GM12878 (cell line): ENCODE results near the gene ADAM10. TPM values are rescaled to one million over a fixed set of nuclear protein-coding genes. Genes with fewer than 3 reads are reported as not detected.

ENCODE experiments used
- ATAC-seq: fragments of 200-7000 bp; cut with Tn5 transposase; 3 replicates; pipeline ENCODE4 v1.9.1; 2020; ENCODE audit warnings: mild to moderate bottlenecking, moderate library complexity
- BruUV-seq: library from RNA; stranded (reverse); fragments of 400-500 nt; replicated peaks from 2 replicates; lab custom pipeline; 2021; lab: Mats Ljungman, UMichigan
- CTCF ChIA-PET: fragments of 300-600 bp; sonication (Branson Sonifier 250); formaldehyde crosslinking; extraction: SDS; loops from one replicate; lab custom pipeline; 2021; ENCODE audit warnings: inconsistent platforms; lab: Yijun Ruan, JAX
- POLR2A ChIA-PET: fragments of 350-600 bp; formaldehyde crosslinking; extraction: SDS; loops from one replicate; lab custom pipeline; 2021; ENCODE audit warnings: inconsistent platforms; lab: Charles Lee
- RAD21 ChIA-PET: fragments of 300-600 bp; sonication (Branson Sonifier 250); formaldehyde crosslinking; loops from one replicate; lab custom pipeline; 2023; ENCODE audit warnings: antibody characterized with exemption; ENCODE audit not compliant: unreplicated experiment; lab: Charles Lee
- SMC1A ChIA-PET: fragments of 300-600 bp; sonication (Branson Sonifier 250); formaldehyde crosslinking; loops from one replicate; lab custom pipeline; 2023; ENCODE audit not compliant: unreplicated experiment, uncharacterized antibody; lab: Charles Lee
- DNase-seq: peaks from one replicate; pipeline ENCODE4 v3.0.0-alpha.2; 2011; ENCODE audit warnings: low read depth, low spot score
- FAIRE-seq: peaks from 3 replicates; lab custom pipeline; 2011; peaks lifted over from hg19 to GRCh38; lab: Jason Lieb, UNC
- H2AFZ ChIP-seq: 2 replicates; pipeline ENCODE4 v1.6.0; 2011; ENCODE audit warnings: low read depth, low read length, control low read depth; ENCODE audit not compliant: control insufficient read depth
- H3K27ac ChIP-seq: 2 replicates; pipeline ENCODE4 v1.5.1; 2011; ENCODE audit warnings: control low read depth; ENCODE audit not compliant: control insufficient read depth, insufficient read depth
- H3K27me3 ChIP-seq, 2 experiments: replicated peaks in 1 of 2; 2 replicates each; pipeline versions ENCODE4 v1.6.0 to v1.6.1; 2011; ENCODE audit warnings: low read length in 1 of 2; ENCODE audit not compliant: control insufficient read depth in 2 of 2, insufficient read depth in 2 of 2
- H3K36me3 ChIP-seq, 2 experiments: 2 replicates each; pipeline ENCODE4 v1.5.1; 2011; ENCODE audit warnings: low read length in 1 of 2; ENCODE audit not compliant: control insufficient read depth in 2 of 2, insufficient read depth in 2 of 2
- H3K4me1 ChIP-seq: 2 replicates; pipeline ENCODE4 v1.6.1; 2011; ENCODE audit warnings: mild to moderate bottlenecking, low read length, moderate library complexity, mixed read lengths; ENCODE audit not compliant: control insufficient read depth, insufficient read depth
- H3K4me2 ChIP-seq: 2 replicates; pipeline ENCODE4 v1.6.0; 2011; ENCODE audit warnings: control low read depth; ENCODE audit not compliant: control insufficient read depth, insufficient read depth
- H3K4me3 ChIP-seq: fragments of 200-600 bp; sonication (generic); 2 replicates; pipeline ENCODE4 v1.5.1; 2016
- H3K79me2 ChIP-seq: 2 replicates; pipeline ENCODE4 v1.6.0; 2011; ENCODE audit warnings: low read length; ENCODE audit not compliant: control insufficient read depth, insufficient read depth
- H3K9ac ChIP-seq: 2 replicates; pipeline ENCODE4 v1.8.0; 2011; ENCODE audit warnings: low read length, control low read depth, mixed read lengths; ENCODE audit not compliant: control insufficient read depth, insufficient read depth
- H3K9me3 ChIP-seq: replicated peaks from 3 replicates; pipeline ENCODE4 v1.5.1; 2011; ENCODE audit warnings: mild to moderate bottlenecking, low read length; ENCODE audit not compliant: control insufficient read depth, insufficient read depth
- H4K20me1 ChIP-seq: 2 replicates; pipeline ENCODE4 v1.6.0; 2011; ENCODE audit not compliant: control insufficient read depth, insufficient read depth
- ATF7 ChIP-seq: fragments of 450-650 bp; IDR thresholded peaks from 2 replicates; pipeline ENCODE4 v1.6.1; 2016; ENCODE audit warnings: low read depth, mild to moderate bottlenecking
- HDGF ChIP-seq: fragments of 450-650 bp; IDR thresholded peaks from 2 replicates; pipeline ENCODE4 v1.6.1; 2016; ENCODE audit warnings: antibody characterized with exemption
- WGBS: methylation state at CpG from one replicate; pipeline ENCODE4 v1.1.6; 2016; ENCODE audit warnings: low lambda C conversion rate; ENCODE audit not compliant: insufficient replicate concordance, insufficient coverage; ENCODE audit errors: missing lambda C conversion rate; 5-methylcytosine and 5-hydroxymethylcytosine counted together
- in situ Hi-C: fragments of 300-500 bp; cut with MboI; formaldehyde crosslinking; loops from 9 replicates; pipeline ENCODE4 v1.14.3; 2018; ENCODE audit warnings: mixed read lengths
- intact Hi-C: fragments of 100-400 bp; cut with micrococcal nuclease; formaldehyde crosslinking; loops from one replicate; pipeline ENCODE4 v1.14.2; 2022; ENCODE audit not compliant: unreplicated experiment
- polyA plus RNA-seq, 11 experiments: library from polyadenylated mRNA; depleted of rRNA in 4 of 11; unstranded in 6 of 11; stranded (reverse) in 5 of 11; fragments of >200 nt; fragmentation: Nextera tagmentation in 4 of 11; fragmentation: Illumina TruSeq in 1 of 11; extraction: Ambion mirVana in 4 of 11; extraction: Trizol in 1 of 11; gene quantifications; 1 replicate in 1 of 11; 2 replicates in 10 of 11; pipeline versions ENCODE4 v1.2.1 to v1.2.3, GENCODE V29; 2011 to 2016; ENCODE audit warnings: inconsistent platforms in 2 of 11, missing spikeins in 2 of 11, low read depth in 1 of 11
- total RNA-seq, 4 experiments: library from RNA; depleted of rRNA in 3 of 4; stranded (reverse); fragments of >200 nt in 3 of 4; fragmentation: Illumina TruSeq in 1 of 4; extraction: Trizol in 1 of 4; gene quantifications; 2 replicates each; pipeline versions ENCODE4 v1.2.1 to v1.2.3, GENCODE V29; 2013 to 2021
- TF ChIP-seq, protein P1 (sequence below): fragments of 450-650 bp; IDR thresholded peaks from 2 replicates; pipeline ENCODE4 v1.6.1; 2016; ENCODE audit warnings: mild to moderate bottlenecking, moderate library complexity, borderline replicate concordance
- TF ChIP-seq, protein P2 (sequence below): fragments of 450-650 bp; IDR thresholded peaks from 2 replicates; pipeline ENCODE4 v1.6.1; 2016; ENCODE audit warnings: mild to moderate bottlenecking

Gene ADAM10
- total and polyA plus RNA-seq, 10 of the 15 experiments (the other 5 are each of a cell fraction or from before 2014, with no cell fraction given) = 10.0 to 88.9 (median 51.7) TPM

DNA sequence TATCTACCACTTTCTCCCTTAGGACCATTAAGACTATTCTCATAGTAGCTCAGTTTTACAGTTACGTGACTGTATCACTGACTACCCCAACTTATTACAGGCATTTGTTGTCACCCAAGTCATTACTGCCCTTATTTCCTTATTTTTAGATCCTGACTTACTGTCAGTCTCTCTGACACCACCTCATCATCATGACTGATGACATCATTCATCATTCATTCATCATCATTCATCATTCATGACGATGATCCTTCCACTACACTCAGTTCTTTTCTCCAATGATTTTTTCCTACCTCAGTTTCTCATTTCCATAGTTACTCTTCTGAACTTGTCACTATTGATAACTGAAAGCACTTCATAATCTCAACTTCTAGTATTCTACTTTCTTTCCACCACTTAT is 83.8 kb downstream of the ADAM10 start:
- CTCF ChIA-PET = interaction anchor here (0.9 kb wide), 1 partner anchor 12 kb away, joined by 3 read pairs; no protein-coding TSS in a partner anchor
- H3K27ac ChIP-seq = no peak overlapping the region
- H3K4me1 ChIP-seq = no peaks in the 10 kb centered on the region
- in situ Hi-C loops = no loop called here
- POLR2A ChIA-PET = no interaction called here
- H3K9ac ChIP-seq = no peak overlapping the region
- H3K36me3 ChIP-seq = no peaks in the 10 kb centered on the region
- SMC1A ChIA-PET = interaction anchor here (0.7 to 1.6 kb wide), 2 partner anchors 12 to 34 kb away, joined by 3 to 5 read pairs; no protein-coding TSS in a partner anchor
- RAD21 ChIA-PET = interaction anchor here (0.6 kb wide), 1 partner anchor 1389 kb away, joined by 3 read pairs; no protein-coding TSS in a partner anchor
- H3K27me3 ChIP-seq = no peaks in the 10 kb centered on the region
- H4K20me1 ChIP-seq = no peaks in the 10 kb centered on the region
- no peaks in the 10 kb centered on the region for H3K9me3 ChIP-seq
- WGBS = 97% methylated on average over 2 of the region's 2 CpGs
- H2AFZ ChIP-seq = no peak overlapping the region
- no TSS peak for BruUV-seq
- H3K4me3 ChIP-seq = no peak overlapping the region
- no peak overlapping the region for H3K4me2 ChIP-seq
- TF ChIP-seq HDGF = no peak
- TF ChIP-seq ATF7 = peak; percentile 35; the same call in 1 of the 2 replicates
- no peaks in the 10 kb centered on the region for H3K79me2 ChIP-seq
- ATAC-seq (no peak), DNase-seq (no peak), FAIRE-seq (no peak)
- intact Hi-C loops = no loop called here

DNA sequence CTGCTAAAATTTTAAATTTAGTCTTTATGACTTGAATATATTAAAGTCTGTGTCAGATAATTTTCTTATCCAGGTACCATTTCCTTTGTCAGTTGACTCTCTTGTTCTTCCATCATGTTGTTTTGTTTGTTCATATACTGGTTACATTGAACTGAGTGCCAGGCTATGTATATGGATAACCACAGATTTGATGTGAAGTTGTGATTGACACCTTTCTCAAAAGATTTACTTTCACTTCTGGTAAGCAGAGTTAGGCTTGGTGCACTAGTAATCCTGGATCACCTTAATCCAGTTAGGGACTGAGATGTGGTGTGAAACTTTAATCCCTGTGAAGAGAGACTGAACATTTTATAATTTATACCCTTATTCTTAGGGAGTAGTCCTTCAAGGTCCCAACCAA is 99.4 kb downstream of the ADAM10 start:
- Histone ChIP-seq H3K9ac (no peak overlapping the region), H4K20me1 (no peaks in the 10 kb centered on the region), H3K27me3 (no peaks in the 10 kb centered on the region), H2AFZ (no peak overlapping the region), H3K27ac (no peak overlapping the region), H3K4me3 (no peak overlapping the region), H3K79me2 (no peaks in the 10 kb centered on the region), H3K36me3 (peaks cover 0 to 2% of the 10 kb centered on the region in 2 experiments; a peak in 1 of 4 replicates), H3K4me1 (no peaks in the 10 kb centered on the region), H3K4me2 (no peak overlapping the region), H3K9me3 (no peaks in the 10 kb centered on the region)
- TF ChIP-seq, protein P1, sequence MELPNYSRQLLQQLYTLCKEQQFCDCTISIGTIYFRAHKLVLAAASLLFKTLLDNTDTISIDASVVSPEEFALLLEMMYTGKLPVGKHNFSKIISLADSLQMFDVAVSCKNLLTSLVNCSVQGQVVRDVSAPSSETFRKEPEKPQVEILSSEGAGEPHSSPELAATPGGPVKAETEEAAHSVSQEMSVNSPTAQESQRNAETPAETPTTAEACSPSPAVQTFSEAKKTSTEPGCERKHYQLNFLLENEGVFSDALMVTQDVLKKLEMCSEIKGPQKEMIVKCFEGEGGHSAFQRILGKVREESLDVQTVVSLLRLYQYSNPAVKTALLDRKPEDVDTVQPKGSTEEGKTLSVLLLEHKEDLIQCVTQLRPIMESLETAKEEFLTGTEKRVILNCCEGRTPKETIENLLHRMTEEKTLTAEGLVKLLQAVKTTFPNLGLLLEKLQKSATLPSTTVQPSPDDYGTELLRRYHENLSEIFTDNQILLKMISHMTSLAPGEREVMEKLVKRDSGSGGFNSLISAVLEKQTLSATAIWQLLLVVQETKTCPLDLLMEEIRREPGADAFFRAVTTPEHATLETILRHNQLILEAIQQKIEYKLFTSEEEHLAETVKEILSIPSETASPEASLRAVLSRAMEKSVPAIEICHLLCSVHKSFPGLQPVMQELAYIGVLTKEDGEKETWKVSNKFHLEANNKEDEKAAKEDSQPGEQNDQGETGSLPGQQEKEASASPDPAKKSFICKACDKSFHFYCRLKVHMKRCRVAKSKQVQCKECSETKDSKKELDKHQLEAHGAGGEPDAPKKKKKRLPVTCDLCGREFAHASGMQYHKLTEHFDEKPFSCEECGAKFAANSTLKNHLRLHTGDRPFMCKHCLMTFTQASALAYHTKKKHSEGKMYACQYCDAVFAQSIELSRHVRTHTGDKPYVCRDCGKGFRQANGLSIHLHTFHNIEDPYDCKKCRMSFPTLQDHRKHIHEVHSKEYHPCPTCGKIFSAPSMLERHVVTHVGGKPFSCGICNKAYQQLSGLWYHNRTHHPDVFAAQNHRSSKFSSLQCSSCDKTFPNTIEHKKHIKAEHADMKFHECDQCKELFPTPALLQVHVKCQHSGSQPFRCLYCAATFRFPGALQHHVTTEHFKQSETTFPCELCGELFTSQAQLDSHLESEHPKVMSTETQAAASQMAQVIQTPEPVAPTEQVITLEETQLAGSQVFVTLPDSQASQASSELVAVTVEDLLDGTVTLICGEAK = no peak
- TF ChIP-seq, protein P2, sequence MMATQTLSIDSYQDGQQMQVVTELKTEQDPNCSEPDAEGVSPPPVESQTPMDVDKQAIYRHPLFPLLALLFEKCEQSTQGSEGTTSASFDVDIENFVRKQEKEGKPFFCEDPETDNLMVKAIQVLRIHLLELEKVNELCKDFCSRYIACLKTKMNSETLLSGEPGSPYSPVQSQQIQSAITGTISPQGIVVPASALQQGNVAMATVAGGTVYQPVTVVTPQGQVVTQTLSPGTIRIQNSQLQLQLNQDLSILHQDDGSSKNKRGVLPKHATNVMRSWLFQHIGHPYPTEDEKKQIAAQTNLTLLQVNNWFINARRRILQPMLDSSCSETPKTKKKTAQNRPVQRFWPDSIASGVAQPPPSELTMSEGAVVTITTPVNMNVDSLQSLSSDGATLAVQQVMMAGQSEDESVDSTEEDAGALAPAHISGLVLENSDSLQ = peak; percentile 54; the same call in 1 of the 2 replicates
- RAD21 ChIA-PET = no interaction called here
- BruUV-seq = no TSS peak
- FAIRE-seq = no peak
- POLR2A ChIA-PET = no interaction called here
- intact Hi-C loops (no loop called here), in situ Hi-C loops (no loop called here)
- no peak for ATAC-seq
- DNase-seq = no peak
- SMC1A ChIA-PET = interaction anchor here (1.7 kb wide), 1 partner anchor 10 kb away, joined by 4 read pairs; no protein-coding TSS in a partner anchor
- CTCF ChIA-PET = no interaction called here
